Neural crest cell (in vitro differentiated cells): ENCODE data around the gene REPS2. TPM values are rescaled to one million over a fixed set of nuclear protein-coding genes. Genes with fewer than 3 reads are reported as not detected.

ENCODE experiments used
- DNase-seq: peaks from one replicate; pipeline ENCODE4 v3.0.0; 2021; ENCODE audit warnings: low read depth, mixed read lengths, low spot score
- H3K27ac Mint-ChIP-seq: one replicate; pipeline ENCODE4 v1.8.0; 2021; ENCODE audit warnings: mild to moderate bottlenecking, mixed read lengths; ENCODE audit not compliant: unreplicated experiment
- H3K27me3 Mint-ChIP-seq: 2 replicates; pipeline ENCODE4 v1.8.0; 2021; ENCODE audit warnings: low read depth, mild to moderate bottlenecking, mixed read lengths
- H3K36me3 Mint-ChIP-seq: 2 replicates; pipeline ENCODE4 v1.8.0; 2021; ENCODE audit warnings: low read depth, mild to moderate bottlenecking, mixed read lengths
- H3K4me1 Mint-ChIP-seq: 2 replicates; pipeline ENCODE4 v1.8.0; 2021; ENCODE audit warnings: mixed read lengths
- H3K4me3 Mint-ChIP-seq: one replicate; pipeline ENCODE4 v1.8.0; 2021; ENCODE audit warnings: mild to moderate bottlenecking, mixed read lengths
- H3K9me3 Mint-ChIP-seq: 2 replicates; pipeline ENCODE4 v1.8.0; 2021; ENCODE audit warnings: mixed read lengths
- total RNA-seq: library from RNA; stranded (reverse); gene quantifications from 2 replicates; pipeline ENCODE4 v1.2.1, GENCODE V29; 2021
- TF ChIP-seq, protein P1 (sequence below): fragments of 200-600 bp; sonication (generic); conservative IDR thresholded peaks from 2 replicates; pipeline ENCODE4 v1.5.0; 2021; ENCODE audit warnings: antibody characterized with exemption, mild to moderate bottlenecking

REPS2 gene
- total RNA-seq, 1 donor from 2014 or later: 0.58 TPM

DNA sequence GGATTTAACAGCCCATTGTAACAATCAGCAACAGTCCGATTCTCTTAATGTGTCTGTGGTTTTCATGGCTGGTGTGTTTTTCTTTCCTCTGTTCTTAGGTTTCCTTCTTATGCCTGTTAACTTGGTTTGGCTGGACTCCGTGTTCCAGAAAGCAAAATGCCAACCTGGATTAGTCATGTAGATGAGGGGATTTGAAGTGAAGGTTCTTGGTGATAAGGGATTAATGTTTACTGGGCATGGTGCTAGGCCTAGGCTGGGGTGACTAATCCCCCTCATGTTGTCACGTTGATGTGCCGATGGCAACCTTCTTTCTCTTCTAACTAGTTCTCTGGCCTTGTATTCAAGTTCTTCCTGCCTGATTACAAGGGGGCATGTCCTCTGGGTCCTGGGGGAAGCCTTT is 85.9 kb downstream of the REPS2 start:
- Mint-ChIP-seq H3K27me3 (peaks cover 9% of the 10 kb centered on the region), H3K4me3 (no peak overlapping the region), H3K4me1 (no peaks in the 10 kb centered on the region), H3K36me3 (no peaks in the 10 kb centered on the region), H3K27ac (no peak overlapping the region), H3K9me3 (no peaks in the 10 kb centered on the region)
- no peak for DNase-seq
- TF ChIP-seq, protein P1, sequence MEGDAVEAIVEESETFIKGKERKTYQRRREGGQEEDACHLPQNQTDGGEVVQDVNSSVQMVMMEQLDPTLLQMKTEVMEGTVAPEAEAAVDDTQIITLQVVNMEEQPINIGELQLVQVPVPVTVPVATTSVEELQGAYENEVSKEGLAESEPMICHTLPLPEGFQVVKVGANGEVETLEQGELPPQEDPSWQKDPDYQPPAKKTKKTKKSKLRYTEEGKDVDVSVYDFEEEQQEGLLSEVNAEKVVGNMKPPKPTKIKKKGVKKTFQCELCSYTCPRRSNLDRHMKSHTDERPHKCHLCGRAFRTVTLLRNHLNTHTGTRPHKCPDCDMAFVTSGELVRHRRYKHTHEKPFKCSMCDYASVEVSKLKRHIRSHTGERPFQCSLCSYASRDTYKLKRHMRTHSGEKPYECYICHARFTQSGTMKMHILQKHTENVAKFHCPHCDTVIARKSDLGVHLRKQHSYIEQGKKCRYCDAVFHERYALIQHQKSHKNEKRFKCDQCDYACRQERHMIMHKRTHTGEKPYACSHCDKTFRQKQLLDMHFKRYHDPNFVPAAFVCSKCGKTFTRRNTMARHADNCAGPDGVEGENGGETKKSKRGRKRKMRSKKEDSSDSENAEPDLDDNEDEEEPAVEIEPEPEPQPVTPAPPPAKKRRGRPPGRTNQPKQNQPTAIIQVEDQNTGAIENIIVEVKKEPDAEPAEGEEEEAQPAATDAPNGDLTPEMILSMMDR: no peak

DNA sequence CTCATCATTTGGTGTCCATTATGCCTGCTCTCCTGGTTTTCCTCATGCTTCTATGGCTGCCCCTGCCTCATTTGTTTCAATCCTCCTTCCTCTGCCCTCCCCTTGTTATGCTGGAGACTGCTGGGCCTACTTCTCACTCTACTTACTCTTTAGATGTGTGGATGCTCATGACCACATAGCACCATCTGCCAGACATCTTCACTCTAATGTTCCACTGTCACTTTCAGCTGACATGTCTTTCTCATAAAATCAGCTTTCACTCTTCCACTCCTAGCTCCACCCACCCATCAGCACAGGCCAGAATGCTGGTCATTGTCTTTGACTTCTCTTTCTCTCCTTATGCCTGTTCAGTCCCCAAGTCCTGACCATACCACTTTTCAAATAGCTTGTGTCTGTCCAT is 86.8 kb downstream of the REPS2 start:
- no peaks in the 10 kb centered on the region for H3K36me3 Mint-ChIP-seq
- H3K4me1 Mint-ChIP-seq: no peaks in the 10 kb centered on the region
- H3K9me3 Mint-ChIP-seq: no peaks in the 10 kb centered on the region
- no peak overlapping the region for H3K27ac Mint-ChIP-seq
- TF ChIP-seq, protein P1: no peak
- H3K27me3 Mint-ChIP-seq: peaks cover 9% of the 10 kb centered on the region
- DNase-seq: no peak
- no peak overlapping the region for H3K4me3 Mint-ChIP-seq

DNA sequence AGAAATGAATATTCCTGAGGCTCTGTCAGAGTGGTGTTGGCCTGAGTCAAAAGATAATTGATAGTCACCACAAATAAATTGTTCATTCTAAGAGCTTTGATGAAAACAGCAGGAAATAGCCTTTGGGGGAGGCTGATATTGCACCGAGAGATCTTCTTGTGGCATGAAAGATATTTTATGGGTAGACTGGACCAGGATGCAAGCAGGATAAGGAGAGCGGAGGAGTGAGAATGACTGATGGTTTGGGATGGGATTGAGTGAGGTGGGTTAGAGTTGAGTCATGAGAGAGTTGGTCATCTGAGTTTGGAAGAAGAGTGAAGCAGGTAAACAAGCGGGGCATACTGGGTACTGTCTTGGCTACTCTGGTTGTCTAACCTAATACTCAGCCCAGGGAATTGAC is 88.7 kb downstream of the REPS2 start:
- TF ChIP-seq, protein P1: no peak

GRCh38 chrX:17036171-17036961 is 89.9 kb downstream of the REPS2 start:
- no peak for DNase-seq
- H3K27ac Mint-ChIP-seq: no peak overlapping the region
- no peaks in the 10 kb centered on the region for H3K4me1 Mint-ChIP-seq
- H3K36me3 Mint-ChIP-seq: no peaks in the 10 kb centered on the region
- H3K9me3 Mint-ChIP-seq: no peaks in the 10 kb centered on the region
- H3K4me3 Mint-ChIP-seq: no peak overlapping the region
- TF ChIP-seq, protein P1: no peak
- H3K27me3 Mint-ChIP-seq: peaks cover 3% of the 10 kb centered on the region

More for the DNA sequence above, 88.7 kb downstream of the REPS2 start:
- Mint-ChIP-seq H3K9me3 (no peaks in the 10 kb centered on the region), H3K36me3 (no peaks in the 10 kb centered on the region), H3K27ac (no peak overlapping the region), H3K4me1 (no peaks in the 10 kb centered on the region), H3K4me3 (no peak overlapping the region), H3K27me3 (peaks cover 4% of the 10 kb centered on the region)
- DNase-seq: no peak

DNA sequence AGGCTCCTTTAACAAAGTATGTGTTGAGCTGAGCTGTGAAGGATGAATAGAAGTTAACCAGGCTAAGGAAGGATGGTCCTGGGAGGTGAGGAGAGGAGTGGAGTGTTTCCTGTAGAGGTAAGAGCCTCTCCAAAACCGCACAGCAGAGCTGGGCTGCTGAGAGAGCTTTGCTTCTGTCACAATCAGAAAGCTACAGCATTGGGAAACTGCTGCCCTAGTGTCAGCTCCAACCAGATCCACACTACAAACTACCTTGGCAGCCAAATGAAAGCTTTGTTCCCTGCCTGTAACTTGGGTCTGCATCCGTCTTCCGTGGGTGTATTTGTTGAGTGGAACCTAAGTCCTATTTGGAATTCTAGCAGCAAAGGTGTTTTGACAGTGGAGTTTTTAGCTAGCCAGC is 91.8 kb downstream of the REPS2 start:
- Mint-ChIP-seq H3K27ac (no peak overlapping the region), H3K4me1 (no peaks in the 10 kb centered on the region), H3K4me3 (no peak overlapping the region), H3K36me3 (no peaks in the 10 kb centered on the region), H3K27me3 (peaks cover 3% of the 10 kb centered on the region), H3K9me3 (no peaks in the 10 kb centered on the region)
- DNase-seq: no peak
- TF ChIP-seq, protein P1: no peak
